Kidney capillary endothelial cell (primary cell): ENCODE data around the gene SRGAP2C.
"Not testable (repeated sequence)": the region's sequence is repeated elsewhere in the genome, so short reads cannot be mapped to it uniquely, and the experiment has no call there.

Source experiments
- DNase-seq: peaks from one replicate; pipeline ENCODE4 v3.0.0-alpha.2; 2018; ENCODE audit warnings: low spot score

Gene SRGAP2C

DNA sequence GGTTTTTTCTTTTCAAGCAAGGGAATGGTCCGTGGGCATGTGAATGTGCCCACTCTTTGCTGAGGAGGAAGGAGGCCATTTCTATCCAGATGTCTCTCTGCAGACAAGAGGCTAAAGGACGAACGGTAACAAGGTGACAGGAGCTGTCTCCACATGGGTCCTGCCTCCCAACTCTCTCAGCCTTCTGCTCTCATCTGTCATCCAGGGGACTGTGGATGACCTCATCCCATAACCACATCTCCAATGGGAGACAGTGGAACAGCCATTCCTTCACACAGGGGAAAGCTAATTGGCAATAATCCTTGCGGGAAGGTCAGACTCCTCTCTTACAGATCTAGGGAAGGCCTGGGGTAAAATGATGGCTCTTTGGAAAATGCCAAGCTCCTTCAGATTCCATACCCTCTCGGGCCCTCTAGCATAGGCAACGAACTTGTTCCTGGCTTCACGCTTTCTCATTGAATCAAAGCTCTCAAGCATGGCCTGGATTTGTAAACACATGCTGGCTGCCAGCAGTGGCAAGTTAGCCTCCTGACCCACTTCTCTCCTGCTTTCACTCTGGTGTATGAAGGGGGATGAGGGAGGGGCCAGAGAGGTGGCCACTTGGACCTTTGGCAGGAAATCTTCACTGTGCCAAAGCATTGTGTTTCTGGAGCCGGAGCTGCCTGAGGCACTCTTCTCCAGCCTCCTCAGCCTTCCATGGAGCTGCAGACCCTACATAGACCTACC lies 201.0 kb downstream of the SRGAP2C start:
- not testable (repeated sequence) for DNase-seq

DNA sequence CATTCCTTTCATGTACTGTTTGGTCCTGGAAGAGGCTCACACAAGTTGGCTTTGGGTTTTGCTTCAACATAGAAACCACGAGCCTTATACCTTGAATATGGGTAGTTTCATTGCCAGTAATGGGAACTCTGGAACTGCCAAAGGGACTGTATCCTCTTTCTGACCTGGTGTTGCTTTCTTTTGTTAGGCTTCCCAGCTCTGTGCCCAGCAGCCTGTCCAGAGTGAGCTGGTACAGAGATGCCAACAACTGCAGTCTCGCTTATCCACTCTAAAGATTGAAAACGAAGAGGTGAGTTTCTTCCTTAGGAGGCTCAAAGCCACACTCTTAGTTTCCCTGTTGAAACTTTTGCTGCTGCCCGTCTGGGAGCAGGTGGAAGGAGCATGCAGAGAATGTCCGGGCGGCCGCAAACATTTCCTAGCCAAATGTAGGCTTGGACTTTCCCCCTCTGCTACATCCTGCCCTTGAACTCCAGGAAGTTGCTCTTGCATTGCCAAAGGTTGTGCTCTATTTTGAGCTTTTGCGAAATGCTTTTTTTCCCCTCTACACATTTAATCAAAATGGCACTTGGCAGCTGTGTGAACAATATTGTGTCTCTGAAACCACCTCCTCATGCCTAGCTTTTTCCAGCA lies 201.7 kb downstream of the SRGAP2C start:
- not testable (repeated sequence) for DNase-seq

DNA sequence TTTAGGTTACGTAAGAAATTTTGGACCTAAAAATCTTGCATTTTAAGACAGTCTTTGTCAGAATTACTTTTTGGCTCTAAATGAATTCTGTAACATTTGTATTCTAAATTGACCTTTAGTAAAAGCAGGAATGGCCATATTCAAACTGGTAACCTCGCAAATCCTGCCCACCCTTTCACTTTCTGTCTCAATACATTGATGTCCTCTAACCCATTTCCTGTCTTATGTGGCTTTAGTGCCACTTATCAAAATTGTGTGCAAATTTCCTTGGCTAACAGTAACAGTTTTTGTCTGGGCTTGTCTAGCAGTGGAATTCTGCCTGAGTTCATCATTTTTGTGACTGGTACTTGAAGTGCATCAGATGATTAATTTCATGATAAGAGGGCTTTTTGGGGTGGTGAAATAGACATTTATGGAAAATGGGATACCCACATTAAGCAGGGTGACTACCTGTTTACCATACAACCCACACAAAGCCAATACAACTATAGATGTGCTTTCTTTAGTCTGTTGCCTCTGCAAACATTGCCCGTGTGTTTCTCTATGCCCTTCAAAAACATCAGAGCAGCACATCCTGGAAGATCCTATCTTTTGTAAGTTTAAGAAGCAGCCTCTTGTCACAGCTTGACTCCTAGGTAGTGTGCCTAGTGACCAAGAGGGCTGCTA lies 205.3 kb downstream of the SRGAP2C start:
- not testable (repeated sequence) for DNase-seq

DNA sequence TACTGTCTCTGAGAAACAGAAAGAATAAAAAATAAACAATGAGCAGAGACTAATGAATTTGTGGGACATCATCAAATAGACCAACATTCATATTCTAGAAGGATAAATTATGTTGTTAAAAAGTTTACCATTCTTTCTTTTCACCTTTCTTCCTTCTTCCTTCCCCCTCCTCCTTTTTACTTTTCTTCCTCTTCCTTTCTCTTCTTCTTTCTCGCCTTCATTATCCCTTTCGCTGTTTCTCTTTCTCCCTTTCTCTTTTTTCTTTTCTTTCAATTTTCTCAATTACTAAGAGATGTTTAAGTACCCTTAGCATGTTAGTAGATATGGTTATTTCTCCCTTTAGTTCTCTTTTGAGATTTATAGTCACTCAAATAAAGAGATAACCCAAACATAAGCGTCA lies 207.4 kb downstream of the SRGAP2C start:
- not testable (repeated sequence) for DNase-seq

DNA sequence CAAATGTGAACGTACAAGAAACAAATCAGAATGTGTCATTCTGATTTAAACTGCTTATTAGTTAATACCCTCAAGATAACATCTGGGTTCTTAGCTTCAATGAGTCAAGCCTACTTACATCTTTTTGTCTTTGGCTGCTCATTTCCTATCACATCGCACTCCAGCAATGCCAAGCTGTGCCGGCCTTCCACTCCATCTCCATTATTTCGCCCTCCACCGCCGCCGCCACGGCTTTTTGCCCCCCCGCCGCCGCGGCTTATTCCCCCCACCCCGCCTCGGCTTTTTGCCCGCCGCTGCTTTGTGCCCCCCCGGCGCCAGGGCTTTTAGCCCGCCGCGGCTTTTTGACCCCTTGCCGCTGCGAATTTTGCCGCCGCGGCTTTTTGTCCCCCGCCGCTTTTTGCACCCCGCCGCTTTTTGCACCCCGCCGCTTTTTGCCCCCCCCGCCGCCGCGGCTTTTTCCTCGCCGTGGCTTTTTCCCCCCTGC lies 211.0 kb downstream of the SRGAP2C start:
- DNase-seq: not testable (repeated sequence)

DNA sequence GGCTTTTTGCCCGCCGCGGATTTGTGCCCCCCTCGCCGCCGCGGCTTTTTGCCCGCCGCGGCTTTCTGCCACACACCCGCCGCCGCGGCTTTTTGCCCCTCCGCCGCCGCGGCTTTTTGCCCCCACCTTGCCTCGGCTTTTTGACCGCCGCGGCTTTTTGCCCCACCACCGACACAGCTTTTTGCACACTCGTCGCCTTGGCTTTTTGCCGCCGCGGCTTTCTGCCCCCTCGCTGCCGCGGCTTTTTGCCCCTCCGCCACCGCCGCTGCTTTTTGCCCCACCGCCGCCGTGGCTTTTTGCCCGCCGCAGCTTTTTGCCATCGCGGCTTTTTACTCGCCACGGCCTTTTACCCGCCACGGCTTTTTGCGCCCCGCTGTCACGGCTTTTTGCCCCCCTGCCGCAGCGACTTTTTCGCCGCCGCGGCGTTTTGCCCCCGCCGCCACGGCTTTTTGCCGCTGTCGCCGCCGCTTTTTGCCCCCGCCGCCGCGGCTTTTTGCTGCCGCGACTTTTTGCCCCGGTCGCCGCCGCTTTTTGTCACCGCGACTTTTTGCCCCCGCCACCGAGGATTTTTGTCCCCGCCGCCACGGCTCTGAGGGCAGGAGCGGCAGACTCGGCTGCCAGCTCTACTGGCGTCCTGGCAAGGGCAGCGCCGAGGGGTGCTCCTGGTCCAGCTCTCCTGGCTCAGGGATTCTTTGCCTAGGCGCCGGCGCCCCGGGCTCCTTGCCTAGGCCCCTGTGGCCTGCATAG lies 211.7 kb downstream of the SRGAP2C start:
- DNase-seq: not testable (repeated sequence)

DNA sequence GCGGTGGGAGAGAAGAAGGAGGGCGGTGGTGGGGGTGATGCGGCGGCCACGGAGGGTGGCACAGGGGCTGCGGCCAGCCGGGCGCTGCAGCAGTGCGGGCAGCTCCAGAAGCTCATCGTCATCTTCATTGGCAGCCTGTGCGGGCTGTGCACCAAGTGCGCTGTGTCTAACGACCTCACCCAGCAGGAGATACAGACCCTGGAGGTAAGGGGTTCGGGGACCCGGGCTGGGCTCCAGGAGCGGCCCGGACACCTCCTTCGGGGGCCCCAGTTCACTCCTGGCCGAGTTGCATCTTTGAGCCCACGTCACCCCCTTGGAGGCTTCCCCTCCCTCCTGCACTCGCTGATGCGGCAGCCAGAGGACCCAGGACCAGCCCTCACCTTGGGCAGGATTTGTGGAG lies 212.3 kb downstream of the SRGAP2C start:
- not testable (repeated sequence) for DNase-seq

DNA sequence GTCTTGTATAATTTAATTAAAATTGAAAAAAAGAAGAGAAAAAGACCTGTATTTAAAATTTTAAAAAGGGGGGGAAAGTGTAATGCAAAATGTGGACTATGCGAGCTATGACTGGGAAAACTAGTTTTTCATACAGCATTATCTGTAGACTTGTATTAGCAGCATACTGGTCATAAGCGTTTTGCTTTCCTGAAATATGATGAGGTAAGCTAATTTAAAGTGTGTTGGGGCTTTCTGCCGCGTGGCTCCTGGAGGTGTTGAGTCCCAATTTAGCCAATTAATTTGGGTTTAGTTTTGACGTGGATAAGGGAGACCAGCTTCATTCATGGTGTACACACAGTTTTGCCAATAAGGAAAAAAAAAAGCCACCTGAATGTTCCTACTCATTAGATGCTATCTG lies 214.4 kb downstream of the SRGAP2C start:
- not testable (repeated sequence) for DNase-seq

DNA sequence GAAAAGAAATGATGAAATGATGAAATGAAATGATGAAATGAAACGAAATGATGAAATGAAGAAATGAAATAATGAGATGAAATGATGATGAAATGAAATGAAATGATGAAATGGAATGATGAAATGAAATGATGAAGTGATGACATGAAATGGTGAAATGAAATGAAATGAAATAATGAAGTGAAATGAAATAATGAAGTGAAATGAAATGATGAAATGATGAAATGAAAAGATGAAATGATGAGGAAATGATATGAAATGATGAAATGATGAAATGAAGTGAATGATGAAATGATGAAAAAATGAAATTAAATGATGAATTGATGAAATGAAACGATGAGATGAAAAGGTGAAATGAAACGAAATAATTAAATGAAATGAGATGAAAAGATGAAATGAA lies 215.3 kb downstream of the SRGAP2C start:
- DNase-seq: not testable (repeated sequence)

DNA sequence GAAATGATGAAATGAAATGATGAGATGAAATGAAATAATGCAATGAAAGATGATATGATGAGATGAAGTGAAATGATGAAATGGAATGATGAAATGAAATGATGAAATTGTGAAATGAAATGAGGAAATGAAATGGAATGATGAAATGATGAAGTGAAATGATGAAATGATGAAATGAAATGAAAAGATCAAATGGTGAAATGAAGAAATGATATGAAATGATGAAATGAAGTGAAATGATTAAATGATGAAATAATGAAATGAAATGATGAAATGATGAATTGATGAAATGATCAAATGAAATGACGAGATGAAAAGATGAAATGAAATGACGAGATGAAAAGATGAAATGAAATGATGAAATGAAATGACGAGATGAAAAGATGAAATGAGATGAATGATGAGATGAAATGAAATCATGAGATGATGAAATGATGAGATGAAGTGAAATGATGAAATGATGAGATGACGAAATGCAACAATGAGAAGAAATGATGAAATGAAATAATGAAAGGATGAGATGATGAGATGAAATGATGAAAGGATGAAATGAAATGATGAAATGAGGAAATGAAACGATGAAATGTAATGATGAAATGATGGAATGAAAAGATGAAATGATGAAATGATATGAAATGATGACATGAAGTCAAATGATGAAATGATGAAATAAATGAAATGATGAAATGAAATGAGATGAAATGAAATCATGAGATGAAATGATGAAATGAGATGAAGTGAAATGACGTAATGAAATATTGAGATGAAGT lies 216.0 kb downstream of the SRGAP2C start:
- not testable (repeated sequence) for DNase-seq

DNA sequence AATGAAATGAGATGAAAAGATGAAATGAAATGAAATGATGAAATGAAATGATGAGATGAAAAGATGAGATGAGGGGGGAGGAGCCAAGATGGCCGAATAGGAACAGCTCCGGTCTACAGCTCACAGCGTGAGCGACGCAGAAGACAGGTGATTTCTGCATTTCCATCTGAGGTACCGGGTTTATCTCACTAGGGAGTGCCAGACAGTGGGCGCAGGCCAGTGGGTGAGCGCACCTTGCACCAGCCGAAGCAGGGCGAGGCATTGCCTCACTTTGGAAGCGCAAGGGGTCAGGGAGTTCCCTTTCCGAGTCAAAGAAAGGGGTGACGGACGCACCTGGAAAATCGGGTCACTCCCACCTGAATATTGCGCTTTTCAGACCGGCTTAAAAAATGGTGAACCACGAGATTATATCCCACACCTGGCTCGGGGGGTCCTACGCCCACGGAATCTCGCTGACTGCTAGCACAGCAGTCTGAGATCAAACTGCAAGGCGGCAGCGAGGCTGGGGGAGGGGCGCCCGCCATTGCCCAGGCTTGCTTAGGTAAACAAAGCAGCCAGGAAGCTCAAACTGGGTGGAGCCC lies 216.7 kb downstream of the SRGAP2C start:
- not testable (repeated sequence) for DNase-seq

DNA sequence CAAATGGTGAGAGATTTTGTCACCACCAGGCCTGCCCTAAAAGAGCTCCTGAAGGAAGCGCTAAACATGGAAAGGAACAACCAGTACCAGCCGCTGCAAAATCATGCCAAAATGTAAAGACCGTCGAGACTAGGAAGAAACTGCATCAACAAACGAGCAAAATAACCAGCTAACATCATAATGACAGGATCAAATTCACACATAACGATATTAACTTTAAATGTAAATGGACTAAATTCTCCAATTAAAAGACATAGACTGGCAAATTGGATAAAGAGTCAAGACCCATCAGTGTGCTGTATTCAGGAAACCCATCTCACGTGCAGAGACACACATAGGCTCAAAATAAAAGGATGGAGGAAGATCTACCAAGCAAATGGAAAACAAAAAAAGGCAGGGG lies 218.5 kb downstream of the SRGAP2C start:
- not testable (repeated sequence) for DNase-seq

DNA sequence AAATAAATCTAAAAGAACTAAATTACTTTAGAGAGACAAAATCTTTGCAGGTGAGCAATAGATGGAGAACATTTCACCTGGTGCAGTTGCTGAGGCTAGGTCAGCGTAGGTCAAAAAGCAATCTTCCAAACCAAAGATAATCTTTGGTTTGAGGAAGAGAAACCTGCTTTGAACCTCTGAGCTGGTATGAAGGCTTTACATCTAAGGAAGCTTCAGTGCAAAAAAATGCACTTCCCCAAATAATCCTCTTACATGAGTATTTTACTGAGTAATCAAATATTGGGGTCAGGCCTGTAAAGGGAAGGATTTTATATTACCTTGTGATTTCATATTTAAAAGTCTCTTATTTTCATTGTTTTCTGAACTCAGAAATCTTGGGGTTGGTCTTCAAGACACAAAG lies 223.6 kb downstream of the SRGAP2C start:
- no peak for DNase-seq

DNA sequence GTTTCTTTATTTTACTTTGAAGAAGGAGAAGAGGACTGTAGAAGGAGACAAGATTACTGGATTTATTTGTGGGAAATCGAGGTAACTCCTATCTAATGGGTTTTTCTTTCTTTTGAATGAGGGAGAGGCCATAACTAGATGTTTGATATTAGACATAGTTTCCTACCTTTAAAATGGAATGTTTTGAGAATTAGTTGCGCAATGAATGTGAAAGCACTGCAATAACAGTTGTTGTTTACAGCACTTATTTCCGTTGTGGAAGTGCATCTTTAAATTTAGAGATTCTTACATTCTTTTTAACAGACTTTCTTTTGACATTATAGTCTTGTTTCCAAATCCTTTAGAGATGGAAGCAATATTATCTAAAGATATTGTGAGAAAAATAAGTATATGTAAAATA lies 229.0 kb downstream of the SRGAP2C start:
- no peak for DNase-seq

DNA sequence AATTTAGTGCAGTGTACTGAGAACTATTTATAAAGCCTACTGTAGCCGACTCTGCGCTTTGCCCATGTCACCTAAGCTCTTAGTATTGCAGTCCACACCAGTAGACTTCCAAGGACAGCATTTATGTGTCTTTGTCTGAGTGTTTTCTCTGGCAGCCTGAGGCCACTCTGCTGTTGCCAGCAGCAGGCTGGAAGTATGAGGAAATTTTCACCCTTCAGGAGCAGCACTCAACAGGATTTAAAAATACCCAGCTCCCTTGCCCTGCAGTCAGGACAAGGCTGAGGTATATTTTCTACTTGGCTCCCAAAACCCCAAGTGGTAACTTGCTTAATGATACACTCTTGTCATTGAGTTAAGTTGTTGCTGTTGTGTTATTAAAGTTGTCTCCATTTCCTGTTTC lies 230.1 kb downstream of the SRGAP2C start:
- no peak for DNase-seq

DNA sequence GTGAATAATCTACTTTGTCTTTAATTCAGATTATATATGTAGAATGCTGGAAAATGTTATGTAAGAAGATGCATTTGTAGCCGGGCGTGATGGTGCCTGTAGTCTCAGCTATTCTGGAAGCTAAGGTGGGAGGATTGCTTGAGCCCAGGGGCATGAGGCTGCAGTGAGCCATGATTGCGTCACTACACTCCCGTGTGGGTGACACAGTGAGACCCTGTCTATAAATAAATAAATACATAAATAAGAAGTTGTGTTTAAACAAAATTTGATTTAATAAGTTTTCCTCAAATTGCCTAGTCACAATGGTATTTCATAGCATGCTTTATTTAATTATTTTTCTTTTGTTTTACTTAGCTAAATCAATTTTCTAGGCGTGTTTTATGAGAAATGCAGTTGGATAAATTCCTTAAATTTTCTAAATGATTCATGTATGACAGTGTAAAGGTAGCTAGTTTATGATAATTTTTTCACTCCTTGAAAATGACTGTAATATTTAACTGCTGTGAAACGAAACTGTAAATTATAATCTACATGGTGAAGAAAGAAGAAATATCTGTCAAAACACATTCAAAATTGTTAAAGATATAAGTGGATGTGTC lies 232.6 kb downstream of the SRGAP2C start:
- DNase-seq: no peak

DNA sequence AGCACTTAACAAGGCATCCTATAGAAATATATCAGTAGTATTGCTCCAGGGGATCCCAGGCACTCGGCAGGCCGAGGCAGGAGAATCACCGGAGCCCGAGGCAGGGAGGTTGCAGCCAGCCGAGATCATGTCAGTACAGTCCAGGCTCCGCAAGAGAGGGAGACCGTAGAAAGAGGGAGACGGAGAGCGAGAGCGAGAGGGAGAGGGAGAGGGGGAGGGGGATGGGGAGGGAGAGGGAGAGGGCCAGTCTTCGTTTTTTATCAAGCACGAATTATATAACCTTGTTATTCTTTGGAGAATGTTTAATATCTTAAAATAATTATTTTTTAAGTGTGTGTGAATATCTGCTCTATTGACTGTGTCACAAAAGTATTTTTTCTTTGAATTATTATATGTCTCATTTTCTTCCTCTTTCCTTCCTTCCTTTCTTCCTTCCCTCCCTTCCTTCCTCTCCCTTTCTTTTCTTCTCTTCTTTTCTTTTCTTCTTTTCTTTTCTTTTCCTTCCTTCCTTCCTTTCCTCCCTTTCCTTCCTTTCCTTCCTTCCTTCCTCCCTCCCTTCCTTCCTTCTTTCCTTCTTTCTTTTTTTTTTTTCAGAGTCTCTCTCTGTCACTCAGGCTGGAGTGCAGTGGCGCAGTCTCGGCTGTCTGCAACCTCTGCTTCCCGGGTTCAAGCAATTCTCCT lies 233.7 kb downstream of the SRGAP2C start:
- DNase-seq: no peak

DNA sequence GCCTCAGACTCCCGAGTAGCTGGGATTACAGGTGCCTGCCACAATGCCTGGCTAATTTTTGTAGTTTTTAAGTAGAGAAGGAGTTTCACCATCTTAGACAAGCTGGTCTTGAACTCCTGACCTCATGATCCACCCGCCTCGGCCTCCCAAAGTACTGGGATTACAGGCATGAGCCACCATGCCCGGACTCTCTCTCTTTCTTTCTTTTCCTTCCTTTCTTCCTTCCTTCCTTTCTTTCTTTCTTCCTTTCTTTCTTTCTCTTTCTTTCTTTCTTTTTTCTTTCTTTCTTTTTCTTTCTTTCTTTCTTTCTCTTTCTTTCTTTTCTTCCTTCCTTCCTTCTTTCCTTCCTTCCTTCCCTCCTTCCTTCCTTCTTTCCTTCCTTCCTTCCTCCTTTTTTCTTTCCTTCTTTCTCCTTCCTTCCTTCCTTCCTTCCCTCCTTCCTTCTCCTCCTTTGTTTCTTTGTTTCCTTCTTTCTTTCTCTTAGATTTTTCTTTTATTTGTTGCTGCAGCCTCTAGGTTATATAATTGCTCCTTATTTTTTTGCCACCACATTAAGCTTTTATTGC lies 234.4 kb downstream of the SRGAP2C start:
- not testable (repeated sequence) for DNase-seq

DNA sequence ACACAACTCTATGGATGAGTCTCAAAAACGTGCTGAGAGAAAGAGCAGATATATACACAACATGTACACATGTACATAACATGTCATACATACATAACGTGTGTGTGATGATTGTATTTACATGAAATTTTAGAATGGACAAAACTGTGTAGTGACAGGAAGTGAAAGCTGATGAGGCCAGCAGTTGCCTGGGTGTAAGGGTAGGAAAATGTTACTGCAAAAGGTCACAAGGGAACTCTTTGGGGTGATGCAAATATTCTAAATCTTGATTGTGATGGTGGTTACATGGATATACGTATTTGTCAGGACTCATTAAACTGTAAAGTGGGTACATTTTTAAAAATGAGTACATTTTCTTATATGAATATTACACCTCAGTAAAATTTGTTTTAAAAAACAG lies 236.7 kb downstream of the SRGAP2C start:
- DNase-seq: not testable (repeated sequence)

DNA sequence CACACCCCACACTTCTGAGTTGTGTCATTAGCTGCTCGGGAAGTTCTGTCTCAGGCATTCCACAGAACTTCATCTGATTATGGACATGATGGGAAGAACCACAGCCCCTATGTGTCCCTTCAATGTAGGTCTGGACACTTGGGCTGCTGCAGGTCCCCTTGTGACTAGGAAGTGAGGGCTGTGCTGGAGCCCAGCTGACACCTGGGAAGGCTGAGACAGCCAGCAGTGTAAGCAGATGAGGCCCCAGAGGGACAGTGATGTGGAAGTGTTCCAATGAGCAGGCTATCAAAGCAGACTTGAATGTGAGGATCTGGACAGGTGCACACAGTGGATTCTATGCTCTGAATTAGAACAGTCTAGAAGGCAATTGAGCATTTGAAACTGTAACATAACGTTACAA lies 239.2 kb downstream of the SRGAP2C start:
- DNase-seq: not testable (repeated sequence)
